Measurements from ENCODE around the gene PANX2. TPM values are rescaled to one million over a fixed set of nuclear protein-coding genes. Genes with fewer than 3 reads are reported as not detected.

PANX2 gene
- total and polyA plus RNA-seq, 2 experiments from 2014 or later = 0.44 to 2.1 TPM

GRCh38 chr22:50148166-50148500 is 22.4 kb upstream of the PANX2 start:
- Histone ChIP-seq H2AFZ (no peak overlapping the region), H3K36me3 (replicated peaks; ENCODE audit: insufficient read depth, low read depth) (no peaks in the 10 kb centered on the region), H3K79me2 (no peaks in the 10 kb centered on the region), H3K27ac (no peak overlapping the region), H3K4me2 (no peak overlapping the region), H3K4me1 (ENCODE audit: insufficient read depth) (peaks cover 17% of the 10 kb centered on the region), H3K27me3 (no peaks in the 10 kb centered on the region), H3K4me3 (no peak overlapping the region), H3K9me3 (ENCODE audit: low read depth) (no peaks in the 10 kb centered on the region), H3K9me2 (replicated peaks; ENCODE audit: insufficient read depth) (no peaks in the 10 kb centered on the region), H4K20me1 (ENCODE audit: insufficient read depth, poor library complexity, severe bottlenecking) (no peaks in the 10 kb centered on the region)
- TF ChIP-seq CTCF (IDR thresholded peaks at IDR 0.05; ENCODE audit: poor library complexity) = no peak
- TF ChIP-seq EZH2 (IDR thresholded peaks at IDR 0.05; ENCODE audit: borderline replicate concordance) = no peak
- TF ChIP-seq EZH2phosphoT487 (IDR thresholded peaks at IDR 0.05; ENCODE audit: low read depth, severe bottlenecking, unreplicated experiment) = no peak
- no peak for DNase-seq (ENCODE audit: low spot score)
- 91% methylated on average over 10 of the region's 12 CpGs for WGBS (ENCODE audit: low lambda C conversion rate, missing lambda C conversion rate)

GRCh38 chr22:50148991-50149721 is 21.4 kb upstream of the PANX2 start:
- H3K36me3 ChIP-seq (replicated peaks; ENCODE audit: insufficient read depth, low read depth) = no peaks in the 10 kb centered on the region
- WGBS (ENCODE audit: low lambda C conversion rate, missing lambda C conversion rate) = 49% methylated on average over 22 of the region's 22 CpGs
- H3K4me1 ChIP-seq (ENCODE audit: insufficient read depth) = peaks cover 17% of the 10 kb centered on the region
- H2AFZ ChIP-seq = no peak overlapping the region
- H3K9me3 ChIP-seq (ENCODE audit: low read depth) = no peaks in the 10 kb centered on the region
- DNase-seq (ENCODE audit: low spot score) = peak; percentile 77
- no peaks in the 10 kb centered on the region for H3K27me3 ChIP-seq
- no peaks in the 10 kb centered on the region for H3K79me2 ChIP-seq
- H4K20me1 ChIP-seq (ENCODE audit: insufficient read depth, poor library complexity, severe bottlenecking) = no peaks in the 10 kb centered on the region
- H3K9me2 ChIP-seq (replicated peaks; ENCODE audit: insufficient read depth) = no peaks in the 10 kb centered on the region
- H3K4me2 ChIP-seq = no peak overlapping the region
- no peak overlapping the region for H3K27ac ChIP-seq
- TF ChIP-seq EZH2phosphoT487 (IDR thresholded peaks at IDR 0.05; ENCODE audit: low read depth, severe bottlenecking, unreplicated experiment) (no peak), CTCF (IDR thresholded peaks at IDR 0.05; ENCODE audit: poor library complexity) (peak; percentile 63)
- H3K4me3 ChIP-seq = no peak overlapping the region

GRCh38 chr22:50150161-50151129 is 20.1 kb upstream of the PANX2 start:
- Histone ChIP-seq H3K4me2 (no peak overlapping the region), H3K27me3 (no peaks in the 10 kb centered on the region), H4K20me1 (ENCODE audit: insufficient read depth, poor library complexity, severe bottlenecking) (no peaks in the 10 kb centered on the region), H3K27ac (no peak overlapping the region), H3K79me2 (no peaks in the 10 kb centered on the region), H3K36me3 (replicated peaks; ENCODE audit: insufficient read depth, low read depth) (no peaks in the 10 kb centered on the region), H3K4me1 (ENCODE audit: insufficient read depth) (peaks cover 14% of the 10 kb centered on the region), H3K4me3 (no peak overlapping the region), H3K9me3 (ENCODE audit: low read depth) (no peaks in the 10 kb centered on the region), H3K9me2 (replicated peaks; ENCODE audit: insufficient read depth) (no peaks in the 10 kb centered on the region), H2AFZ (no peak overlapping the region)
- TF ChIP-seq EZH2 (IDR thresholded peaks at IDR 0.05; ENCODE audit: borderline replicate concordance) (no peak), EZH2phosphoT487 (IDR thresholded peaks at IDR 0.05; ENCODE audit: low read depth, severe bottlenecking, unreplicated experiment) (no peak), CTCF (IDR thresholded peaks at IDR 0.05; ENCODE audit: poor library complexity) (no peak)
- WGBS (ENCODE audit: low lambda C conversion rate, missing lambda C conversion rate) = 89% methylated on average over 35 of the region's 35 CpGs
- DNase-seq (ENCODE audit: low spot score) = no peak
